ENCODE measurements around the gene PCDHA13.
"Not testable (repeated sequence)": the region's sequence is repeated elsewhere in the genome, so short reads cannot be mapped to it uniquely, and the experiment has no call there.

The PCDHA13 gene

GRCh38 chr5:140870221-140871201, 11.4 kb upstream of the PCDHA13 start:
- no peak overlapping the region for H3K4me3 ChIP-seq (ENCODE audit: low read depth, low read length)
- TF ChIP-seq CTCF (IDR thresholded peaks at IDR 0.05; ENCODE audit: low read depth, low read length) = no peak

- TF ChIP-seq CTCF (IDR thresholded peaks at IDR 0.05; ENCODE audit: low read depth, low read length) = no peak
- no peak within 1 kb of the TSS for H3K4me3 ChIP-seq (ENCODE audit: low read depth, low read length)
These were observed 6.5 kb upstream of the PCDHA13 start, which contains the start of gene PCDHA12 for GRCh38 chr5:140875085-140876065. Gene PCDHA12 (plus strand): TSS chr5:140875308. CDS start chr5:140875473, 165 bp downstream.

GRCh38 chr5:140876541-140877261, 5.2 kb upstream of the PCDHA13 start:
- not testable (repeated sequence) for H3K4me3 ChIP-seq (ENCODE audit: low read depth, low read length)

GRCh38 chr5:140877262-140877581, 4.7 kb upstream of the PCDHA13 start:
- TF ChIP-seq CTCF (IDR thresholded peaks at IDR 0.05; ENCODE audit: low read depth, low read length) = no peak
- H3K4me3 ChIP-seq (ENCODE audit: low read depth, low read length) = no peak overlapping the region

GRCh38 chr5:140882591-140882899, 621 bp downstream of the PCDHA13 start:
- H3K4me3 ChIP-seq (ENCODE audit: low read depth, low read length) = no peak overlapping the region
- no peak for TF ChIP-seq CTCF (IDR thresholded peaks at IDR 0.05; ENCODE audit: low read depth, low read length)

- no peak for TF ChIP-seq CTCF (IDR thresholded peaks at IDR 0.05; ENCODE audit: low read depth, low read length)
- H3K4me3 ChIP-seq (ENCODE audit: low read depth, low read length) = no peak overlapping the region
These were observed 1.4 kb downstream of the PCDHA13 start for GRCh38 chr5:140883373-140883772.
